Right lobe of liver (tissue), 4 donors: ENCODE results near the gene RPRML.

Experiments
- POLR2A ChIP-seq: fragments of 450-650 bp; IDR thresholded peaks from one replicate; pipeline ENCODE4 v1.6.1; 2017; ENCODE audit warnings: antibody characterized with exemption, mild to moderate bottlenecking
- TF ChIP-seq, protein P1 (sequence below), 4 donors: fragments of 200-600 bp in 3 of 4; fragments of 450-650 bp in 1 of 4; IDR thresholded peaks; one replicate each; pipeline versions ENCODE4 v1.5.1 to v1.8.0; 2016 to 2022; ENCODE audit warnings: antibody characterized with exemption in 4 of 4, mild to moderate bottlenecking in 2 of 4
- donor health status: DM: no; HTN: no; CAD: no.
- donor health status: DM: no; HTN: no; CAD: no.
- donor health status: DM: no; HTN: yes; CAD: no.

DNA sequence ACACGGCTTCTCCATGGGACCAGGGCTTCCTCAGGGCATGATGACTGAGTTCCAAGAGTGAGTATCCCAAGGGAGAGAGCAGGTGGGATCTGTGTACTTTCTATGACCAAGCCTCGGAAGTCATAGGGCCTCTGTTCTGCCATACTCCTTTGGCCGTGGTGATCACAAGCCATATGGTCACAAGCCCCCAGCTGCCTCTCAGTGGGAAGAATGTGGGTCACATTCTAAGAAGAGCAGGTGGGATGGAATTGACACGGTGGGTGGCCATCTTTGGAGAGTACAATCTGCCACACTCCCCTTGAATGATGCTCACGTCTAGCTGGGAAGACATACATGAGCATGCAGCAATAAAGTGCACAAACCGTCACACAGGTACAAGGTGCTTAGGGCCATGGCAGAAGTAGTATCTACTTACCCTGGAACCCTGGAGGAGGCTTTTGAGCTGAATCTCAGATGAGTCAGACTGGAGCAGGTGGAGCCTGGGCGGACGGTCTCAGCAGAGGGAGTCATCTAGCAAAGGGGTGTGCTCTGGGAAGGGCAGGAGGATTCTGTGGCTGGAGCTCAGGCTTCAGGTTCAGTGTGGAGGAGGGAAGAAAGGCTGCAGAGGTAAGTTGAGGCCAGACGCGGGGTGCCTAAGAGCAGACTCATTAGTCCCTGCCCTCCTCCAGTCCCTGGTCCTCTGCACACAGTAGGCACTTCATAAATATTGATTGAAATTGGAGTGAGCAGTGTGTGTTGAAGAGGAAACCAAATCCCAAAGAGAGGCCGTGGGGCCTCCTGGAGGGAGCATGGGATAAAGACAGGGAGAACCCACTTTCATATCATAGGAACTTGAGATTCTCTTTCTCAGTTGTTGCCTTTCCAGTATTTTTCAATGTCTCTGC lies 29.5 kb downstream of the RPRML start:
- no peak for TF ChIP-seq POLR2A
- TF ChIP-seq, protein P1, sequence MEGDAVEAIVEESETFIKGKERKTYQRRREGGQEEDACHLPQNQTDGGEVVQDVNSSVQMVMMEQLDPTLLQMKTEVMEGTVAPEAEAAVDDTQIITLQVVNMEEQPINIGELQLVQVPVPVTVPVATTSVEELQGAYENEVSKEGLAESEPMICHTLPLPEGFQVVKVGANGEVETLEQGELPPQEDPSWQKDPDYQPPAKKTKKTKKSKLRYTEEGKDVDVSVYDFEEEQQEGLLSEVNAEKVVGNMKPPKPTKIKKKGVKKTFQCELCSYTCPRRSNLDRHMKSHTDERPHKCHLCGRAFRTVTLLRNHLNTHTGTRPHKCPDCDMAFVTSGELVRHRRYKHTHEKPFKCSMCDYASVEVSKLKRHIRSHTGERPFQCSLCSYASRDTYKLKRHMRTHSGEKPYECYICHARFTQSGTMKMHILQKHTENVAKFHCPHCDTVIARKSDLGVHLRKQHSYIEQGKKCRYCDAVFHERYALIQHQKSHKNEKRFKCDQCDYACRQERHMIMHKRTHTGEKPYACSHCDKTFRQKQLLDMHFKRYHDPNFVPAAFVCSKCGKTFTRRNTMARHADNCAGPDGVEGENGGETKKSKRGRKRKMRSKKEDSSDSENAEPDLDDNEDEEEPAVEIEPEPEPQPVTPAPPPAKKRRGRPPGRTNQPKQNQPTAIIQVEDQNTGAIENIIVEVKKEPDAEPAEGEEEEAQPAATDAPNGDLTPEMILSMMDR (IDR thresholded peaks at IDR 0.05) = no peak
